Measurements from ENCODE around the gene HGFAC.

HGFAC gene

DNA sequence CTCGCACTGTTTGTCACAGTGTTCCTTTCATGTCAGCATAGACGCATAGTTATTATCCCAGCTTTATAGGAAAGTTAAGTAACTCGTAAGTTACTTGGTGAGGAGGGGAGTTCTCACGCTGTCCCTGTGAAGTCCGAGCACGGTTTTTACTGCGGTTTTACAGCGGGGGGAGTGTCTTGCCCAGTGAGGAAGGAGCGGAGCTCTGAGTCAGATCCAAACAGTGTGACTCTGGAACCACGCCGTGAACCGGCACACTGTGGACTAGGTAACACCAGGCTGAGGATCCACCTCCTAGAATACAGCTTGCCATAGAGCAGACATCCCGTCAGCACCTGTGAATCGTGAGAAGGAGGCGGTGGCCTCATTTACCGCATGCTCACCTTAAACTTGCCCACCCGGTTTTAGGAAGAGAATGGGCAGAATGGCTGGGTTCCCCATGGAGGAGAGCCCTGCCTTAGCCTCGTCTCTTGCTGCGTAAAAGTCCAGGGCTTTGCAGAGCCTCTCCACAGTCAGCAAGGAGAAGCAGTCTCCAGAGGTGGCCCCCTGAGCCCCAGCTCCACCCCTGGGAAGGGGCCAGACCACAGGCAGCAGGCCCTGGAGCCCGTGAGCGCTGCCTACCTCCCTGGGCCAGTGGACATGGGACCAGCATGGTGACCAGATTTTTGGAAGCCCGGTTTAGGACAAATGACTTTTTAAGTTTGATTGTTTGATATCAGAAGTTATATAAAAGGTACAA, 40.2 kb upstream of the HGFAC start:
- H3K4me3 ChIP-seq (replicated peaks; ENCODE audit: low read depth, low read length), result no peak overlapping the region
- DNase-seq (ENCODE audit: extremely low read depth, low read depth), result no peak

DNA sequence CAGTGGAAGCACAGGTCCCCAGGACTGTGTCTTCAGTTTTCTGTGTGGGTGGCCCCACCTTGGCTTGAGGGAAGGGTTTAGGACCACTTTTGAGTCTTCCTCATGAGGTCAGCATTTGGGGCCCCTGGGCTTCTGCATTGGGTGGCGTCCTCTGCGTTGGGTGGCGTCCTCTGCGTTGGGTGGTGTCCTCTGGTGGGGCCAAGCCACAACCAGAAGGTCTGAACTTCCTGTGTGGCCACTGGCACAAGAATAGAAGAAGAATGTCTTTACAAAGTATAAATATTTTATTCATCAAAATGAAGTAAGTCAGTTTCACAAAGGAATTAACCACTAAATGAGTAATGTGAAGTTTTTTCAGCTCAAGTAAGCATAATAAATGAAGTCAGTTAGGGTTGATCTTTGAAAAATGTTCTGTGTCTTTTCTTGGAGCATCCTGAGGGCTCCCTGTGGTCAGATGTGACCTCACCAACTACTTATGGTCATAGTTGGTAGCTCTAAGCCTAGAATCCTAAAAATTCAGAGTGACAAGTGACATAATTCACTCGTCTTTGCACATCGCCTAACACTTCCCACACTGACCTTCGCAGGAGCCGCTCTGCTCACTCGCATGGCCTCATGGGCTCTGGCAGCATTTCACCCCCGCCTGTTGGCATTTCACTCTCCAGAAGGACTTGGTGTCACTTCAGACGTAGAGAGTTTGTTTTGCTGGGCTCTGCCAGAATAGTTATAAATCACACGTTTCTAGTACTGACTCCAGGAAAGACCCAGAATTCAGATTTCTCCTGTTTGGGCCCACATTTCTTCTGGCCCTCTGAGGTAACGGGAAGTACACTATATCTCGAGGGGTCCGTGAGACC, 39.0 kb upstream of the HGFAC start:
- peak; percentile 3 for DNase-seq (ENCODE audit: extremely low read depth, low read depth)
- H3K4me3 ChIP-seq (replicated peaks; ENCODE audit: low read depth, low read length), result no peak overlapping the region
- TF ChIP-seq, protein P1, sequence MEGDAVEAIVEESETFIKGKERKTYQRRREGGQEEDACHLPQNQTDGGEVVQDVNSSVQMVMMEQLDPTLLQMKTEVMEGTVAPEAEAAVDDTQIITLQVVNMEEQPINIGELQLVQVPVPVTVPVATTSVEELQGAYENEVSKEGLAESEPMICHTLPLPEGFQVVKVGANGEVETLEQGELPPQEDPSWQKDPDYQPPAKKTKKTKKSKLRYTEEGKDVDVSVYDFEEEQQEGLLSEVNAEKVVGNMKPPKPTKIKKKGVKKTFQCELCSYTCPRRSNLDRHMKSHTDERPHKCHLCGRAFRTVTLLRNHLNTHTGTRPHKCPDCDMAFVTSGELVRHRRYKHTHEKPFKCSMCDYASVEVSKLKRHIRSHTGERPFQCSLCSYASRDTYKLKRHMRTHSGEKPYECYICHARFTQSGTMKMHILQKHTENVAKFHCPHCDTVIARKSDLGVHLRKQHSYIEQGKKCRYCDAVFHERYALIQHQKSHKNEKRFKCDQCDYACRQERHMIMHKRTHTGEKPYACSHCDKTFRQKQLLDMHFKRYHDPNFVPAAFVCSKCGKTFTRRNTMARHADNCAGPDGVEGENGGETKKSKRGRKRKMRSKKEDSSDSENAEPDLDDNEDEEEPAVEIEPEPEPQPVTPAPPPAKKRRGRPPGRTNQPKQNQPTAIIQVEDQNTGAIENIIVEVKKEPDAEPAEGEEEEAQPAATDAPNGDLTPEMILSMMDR (IDR thresholded peaks at IDR 0.05; ENCODE audit: low read depth, low read length, missing control alignments), result no peak

More for the DNA sequence above, 40.2 kb upstream of the HGFAC start:
- TF ChIP-seq, protein P1 (IDR thresholded peaks at IDR 0.05; ENCODE audit: low read depth, low read length, missing control alignments), result no peak

DNA sequence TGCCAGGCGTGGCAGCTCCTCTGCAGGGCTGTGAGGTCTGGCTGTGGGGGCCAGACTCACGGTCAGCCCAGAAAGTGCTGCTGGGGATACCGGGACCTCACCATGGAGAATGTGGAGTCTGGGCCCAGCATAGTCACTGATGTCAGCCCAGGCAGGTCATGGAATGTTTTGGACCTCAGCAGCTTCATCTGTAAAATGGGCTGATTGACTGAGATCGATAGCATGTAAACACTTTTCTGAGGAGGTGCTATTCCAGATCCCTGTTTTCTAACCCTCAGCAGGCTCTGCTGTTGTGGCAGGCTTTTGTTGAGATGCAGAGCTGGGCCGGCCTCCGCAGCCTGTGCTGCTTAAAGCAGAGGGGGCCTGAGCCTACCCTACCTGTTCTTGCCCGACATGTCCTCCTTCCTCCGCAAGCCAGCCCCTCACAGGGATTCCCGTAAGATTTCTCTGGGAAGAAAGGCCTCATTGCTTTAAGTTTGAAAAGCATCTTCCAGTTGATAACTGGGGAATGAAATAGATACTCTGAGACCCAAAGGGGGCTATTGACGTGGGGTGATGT, 38.3 kb upstream of the HGFAC start:
- no peak for DNase-seq (ENCODE audit: extremely low read depth, low read depth)
- TF ChIP-seq, protein P1 (IDR thresholded peaks at IDR 0.05; ENCODE audit: low read depth, low read length, missing control alignments), result no peak
- no peak overlapping the region for H3K4me3 ChIP-seq (replicated peaks; ENCODE audit: low read depth, low read length)

DNA sequence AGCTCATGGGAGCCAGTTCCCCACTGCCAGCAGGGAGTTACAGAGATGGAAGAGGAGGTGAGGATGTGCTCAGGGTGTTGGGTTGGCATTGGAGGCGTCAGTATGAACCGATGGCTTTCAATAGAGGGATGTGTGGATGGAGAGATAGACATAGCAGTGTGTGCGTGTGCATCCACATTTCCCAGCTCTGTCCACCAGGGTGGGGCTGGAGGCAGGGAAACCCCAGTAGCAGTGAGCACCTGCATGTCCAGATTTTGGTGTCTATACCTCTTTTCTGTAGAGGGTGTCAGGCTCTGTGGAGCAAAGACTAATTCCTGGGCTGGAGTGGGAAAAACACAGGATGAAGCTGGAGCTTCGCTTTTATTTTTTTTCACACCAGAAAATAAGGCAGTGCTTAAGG, 37.2 kb upstream of the HGFAC start:
- TF ChIP-seq, protein P1 (IDR thresholded peaks at IDR 0.05; ENCODE audit: low read depth, low read length, missing control alignments), result no peak
- H3K4me3 ChIP-seq (replicated peaks; ENCODE audit: low read depth, low read length), result no peak overlapping the region
- DNase-seq (ENCODE audit: extremely low read depth, low read depth), result no peak

DNA sequence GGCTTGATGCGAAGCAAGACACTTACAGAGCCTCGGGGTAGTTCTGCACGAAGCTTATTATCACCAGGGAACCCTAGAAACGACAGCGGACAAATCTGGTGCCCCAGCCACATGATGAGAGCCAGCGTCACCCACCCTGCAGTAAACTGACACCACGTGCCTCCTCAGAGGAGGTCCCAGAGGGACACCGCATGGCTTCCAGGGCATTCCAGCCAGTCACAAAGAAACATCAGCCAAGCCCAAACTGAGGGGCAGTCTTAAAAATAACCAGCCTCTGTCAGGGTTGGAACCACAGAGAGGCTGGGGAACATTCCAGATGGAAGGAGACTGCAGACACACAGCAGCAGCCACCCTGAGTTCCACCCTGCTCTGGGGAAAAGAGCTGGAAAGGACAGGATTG, 36.6 kb upstream of the HGFAC start:
- no peak overlapping the region for H3K4me3 ChIP-seq (replicated peaks; ENCODE audit: low read depth, low read length)
- TF ChIP-seq, protein P1 (IDR thresholded peaks at IDR 0.05; ENCODE audit: low read depth, low read length, missing control alignments), result no peak
- no peak for DNase-seq (ENCODE audit: extremely low read depth, low read depth)

DNA sequence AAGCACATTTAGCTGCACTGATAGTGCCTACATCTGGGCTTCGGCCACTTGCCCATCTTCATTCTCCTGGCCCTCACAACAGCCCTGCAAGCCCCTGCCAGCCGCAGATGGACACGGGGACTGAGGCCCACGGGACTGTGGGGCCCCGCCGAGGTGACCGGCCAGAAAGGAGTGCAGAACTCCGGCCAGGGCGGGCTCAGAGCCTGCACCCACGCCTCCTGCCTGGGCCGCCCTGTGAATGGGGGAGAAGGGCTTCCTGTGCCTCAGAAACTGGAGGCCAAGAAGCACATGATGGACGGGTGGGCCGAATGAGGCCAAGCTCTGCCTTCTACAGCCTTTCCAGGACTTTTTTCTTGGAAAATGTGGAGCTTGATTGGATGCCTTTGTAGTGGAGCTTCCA, 35.7 kb upstream of the HGFAC start:
- H3K4me3 ChIP-seq (replicated peaks; ENCODE audit: low read depth, low read length), result no peak overlapping the region
- no peak for DNase-seq (ENCODE audit: extremely low read depth, low read depth)
- TF ChIP-seq, protein P1 (IDR thresholded peaks at IDR 0.05; ENCODE audit: low read depth, low read length, missing control alignments), result no peak
